ENCODE measurements around the gene CFL1.

DNA sequence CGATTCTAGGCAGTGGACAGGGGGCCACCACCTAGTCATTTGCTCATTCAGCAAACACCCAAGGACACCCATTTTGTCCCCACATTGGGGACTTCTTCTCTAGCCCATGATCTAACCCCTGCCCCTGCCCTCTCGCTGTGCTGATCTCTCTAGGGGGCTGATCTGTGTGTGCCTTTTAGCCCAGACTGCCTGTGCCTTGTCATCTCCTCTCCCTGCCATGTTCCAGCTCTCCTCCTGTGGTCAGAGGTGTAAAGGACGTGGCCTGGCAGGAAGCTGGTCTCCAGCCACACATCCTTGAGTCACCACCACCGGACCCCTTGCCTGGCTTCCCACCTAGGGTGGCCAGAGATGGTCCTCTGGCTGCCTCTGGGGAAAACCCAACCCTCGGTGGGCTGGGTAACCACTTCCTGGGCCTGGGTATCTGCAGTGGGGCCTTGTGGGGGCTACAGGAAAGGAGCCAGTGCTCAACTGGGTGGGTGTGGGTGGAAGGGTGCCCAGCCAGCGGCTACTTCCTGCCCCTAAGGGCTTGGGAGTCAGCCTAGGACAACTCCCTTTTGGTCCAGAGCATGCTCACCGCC lies 23.0 kb upstream of the CFL1 start:
- TF ChIP-seq, protein P1, sequence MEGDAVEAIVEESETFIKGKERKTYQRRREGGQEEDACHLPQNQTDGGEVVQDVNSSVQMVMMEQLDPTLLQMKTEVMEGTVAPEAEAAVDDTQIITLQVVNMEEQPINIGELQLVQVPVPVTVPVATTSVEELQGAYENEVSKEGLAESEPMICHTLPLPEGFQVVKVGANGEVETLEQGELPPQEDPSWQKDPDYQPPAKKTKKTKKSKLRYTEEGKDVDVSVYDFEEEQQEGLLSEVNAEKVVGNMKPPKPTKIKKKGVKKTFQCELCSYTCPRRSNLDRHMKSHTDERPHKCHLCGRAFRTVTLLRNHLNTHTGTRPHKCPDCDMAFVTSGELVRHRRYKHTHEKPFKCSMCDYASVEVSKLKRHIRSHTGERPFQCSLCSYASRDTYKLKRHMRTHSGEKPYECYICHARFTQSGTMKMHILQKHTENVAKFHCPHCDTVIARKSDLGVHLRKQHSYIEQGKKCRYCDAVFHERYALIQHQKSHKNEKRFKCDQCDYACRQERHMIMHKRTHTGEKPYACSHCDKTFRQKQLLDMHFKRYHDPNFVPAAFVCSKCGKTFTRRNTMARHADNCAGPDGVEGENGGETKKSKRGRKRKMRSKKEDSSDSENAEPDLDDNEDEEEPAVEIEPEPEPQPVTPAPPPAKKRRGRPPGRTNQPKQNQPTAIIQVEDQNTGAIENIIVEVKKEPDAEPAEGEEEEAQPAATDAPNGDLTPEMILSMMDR (IDR thresholded peaks at IDR 0.05): no peak
- TF ChIP-seq POLR2A (IDR thresholded peaks at IDR 0.05) (no peak), POLR2AphosphoS5 (IDR thresholded peaks at IDR 0.05) (no peak), EP300 (IDR thresholded peaks at IDR 0.05) (no peak)

All from sigmoid colon (tissue), 4 donors.